ENCODE measurements around the gene GABRB1.

The GABRB1 gene

DNA sequence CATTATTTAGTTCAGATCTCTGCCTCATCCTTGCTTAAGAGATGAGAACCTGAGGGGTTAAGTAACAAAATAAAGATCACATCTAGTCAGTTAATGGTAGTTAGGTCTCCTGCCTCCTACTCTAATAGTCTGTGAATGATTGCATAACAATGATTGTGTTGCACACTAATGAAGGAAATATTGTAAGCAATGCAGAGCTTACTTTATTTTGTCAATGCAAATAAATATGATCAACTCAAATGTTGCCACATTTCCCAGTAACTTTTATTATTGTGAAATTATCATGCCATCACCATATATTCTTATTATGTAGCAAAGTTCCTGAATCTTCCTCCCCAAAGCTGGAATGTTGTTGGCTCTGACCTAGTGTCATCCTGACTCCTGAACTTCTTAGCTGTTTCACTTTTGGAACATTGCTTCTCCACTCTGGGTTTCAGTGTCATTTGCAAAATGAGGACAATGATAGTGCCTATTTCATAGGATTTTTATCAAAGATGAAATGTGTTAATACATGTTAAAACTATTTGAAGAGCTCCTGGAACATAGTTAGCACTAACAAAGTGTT lies 20.9 kb upstream of the GABRB1 start:
- Histone ChIP-seq H3F3A (ENCODE audit: insufficient read depth, low read length) (no peaks in the 10 kb centered on the region), H3K9me2 (ENCODE audit: low read depth, low read length) (no peaks in the 10 kb centered on the region), H3K4me1 (ENCODE audit: insufficient read depth, low read length, severe bottlenecking) (no peaks in the 10 kb centered on the region), H4K20me1 (ENCODE audit: insufficient read depth, low read length) (no peaks in the 10 kb centered on the region), H2AFZ (ENCODE audit: low read length) (no peak overlapping the region), H3K36me3 (ENCODE audit: insufficient read depth, low read length) (no peaks in the 10 kb centered on the region), H3K27me3 (ENCODE audit: insufficient read depth, low read length) (no peaks in the 10 kb centered on the region), H3K4me3 (ENCODE audit: low read depth, low read length, poor library complexity, severe bottlenecking) (no peak overlapping the region), H3K79me2 (ENCODE audit: insufficient read depth, low read length) (no peaks in the 10 kb centered on the region), H3K4me2 (ENCODE audit: low read length) (0 out of 2 replicates have a peak overlapping the region, but pooled peaks have one; percentile 15), H3K9ac (ENCODE audit: low read length) (no peak overlapping the region), H3K9me3 (ENCODE audit: low read length) (no peaks in the 10 kb centered on the region), H3K27ac (ENCODE audit: low read depth, low read length, poor library complexity, severe bottlenecking) (no peak overlapping the region)
- TF ChIP-seq EZH2 (IDR thresholded peaks at IDR 0.05; ENCODE audit: borderline replicate concordance, low read length): no peak
- TF ChIP-seq, protein P1, sequence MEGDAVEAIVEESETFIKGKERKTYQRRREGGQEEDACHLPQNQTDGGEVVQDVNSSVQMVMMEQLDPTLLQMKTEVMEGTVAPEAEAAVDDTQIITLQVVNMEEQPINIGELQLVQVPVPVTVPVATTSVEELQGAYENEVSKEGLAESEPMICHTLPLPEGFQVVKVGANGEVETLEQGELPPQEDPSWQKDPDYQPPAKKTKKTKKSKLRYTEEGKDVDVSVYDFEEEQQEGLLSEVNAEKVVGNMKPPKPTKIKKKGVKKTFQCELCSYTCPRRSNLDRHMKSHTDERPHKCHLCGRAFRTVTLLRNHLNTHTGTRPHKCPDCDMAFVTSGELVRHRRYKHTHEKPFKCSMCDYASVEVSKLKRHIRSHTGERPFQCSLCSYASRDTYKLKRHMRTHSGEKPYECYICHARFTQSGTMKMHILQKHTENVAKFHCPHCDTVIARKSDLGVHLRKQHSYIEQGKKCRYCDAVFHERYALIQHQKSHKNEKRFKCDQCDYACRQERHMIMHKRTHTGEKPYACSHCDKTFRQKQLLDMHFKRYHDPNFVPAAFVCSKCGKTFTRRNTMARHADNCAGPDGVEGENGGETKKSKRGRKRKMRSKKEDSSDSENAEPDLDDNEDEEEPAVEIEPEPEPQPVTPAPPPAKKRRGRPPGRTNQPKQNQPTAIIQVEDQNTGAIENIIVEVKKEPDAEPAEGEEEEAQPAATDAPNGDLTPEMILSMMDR (IDR thresholded peaks at IDR 0.05; ENCODE audit: low read length): no peak

DNA sequence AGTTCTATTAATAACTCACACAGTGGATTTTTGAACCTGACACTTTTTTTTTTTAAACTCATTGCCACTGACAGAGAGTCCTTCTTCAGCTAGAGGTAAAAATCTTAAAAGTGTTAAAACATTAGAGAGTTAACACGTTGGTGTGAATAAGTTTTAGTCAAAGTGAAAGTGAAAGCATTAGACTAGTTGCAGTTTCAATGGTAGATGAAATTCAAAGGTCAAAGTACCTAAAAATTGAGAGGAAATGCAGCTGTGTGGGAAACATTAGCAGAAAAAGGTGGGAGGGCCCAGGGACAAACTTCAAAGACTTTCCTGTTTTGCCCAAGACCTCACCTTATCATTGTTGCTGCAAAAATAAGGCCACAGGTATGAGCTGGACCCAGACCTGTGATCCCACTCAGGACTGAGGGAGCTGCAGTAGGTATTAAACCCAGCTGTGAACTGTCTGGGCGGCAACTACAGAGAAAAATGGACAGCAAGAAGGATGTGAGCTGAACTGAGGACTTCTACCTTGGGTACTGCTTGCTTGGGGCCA lies 20.4 kb upstream of the GABRB1 start:
- Histone ChIP-seq H3K9me2 (ENCODE audit: low read depth, low read length) (no peaks in the 10 kb centered on the region), H3K36me3 (ENCODE audit: insufficient read depth, low read length) (no peaks in the 10 kb centered on the region), H3K79me2 (ENCODE audit: insufficient read depth, low read length) (no peaks in the 10 kb centered on the region), H3K27me3 (ENCODE audit: insufficient read depth, low read length) (no peaks in the 10 kb centered on the region), H3K4me3 (ENCODE audit: low read depth, low read length, poor library complexity, severe bottlenecking) (no peak overlapping the region), H3K9ac (ENCODE audit: low read length) (no peak overlapping the region), H3K4me2 (ENCODE audit: low read length) (0 out of 2 replicates have a peak overlapping the region, but pooled peaks have one; percentile 15), H3K4me1 (ENCODE audit: insufficient read depth, low read length, severe bottlenecking) (no peaks in the 10 kb centered on the region), H4K20me1 (ENCODE audit: insufficient read depth, low read length) (no peaks in the 10 kb centered on the region), H2AFZ (ENCODE audit: low read length) (no peak overlapping the region), H3K9me3 (ENCODE audit: low read length) (no peaks in the 10 kb centered on the region), H3F3A (ENCODE audit: insufficient read depth, low read length) (no peaks in the 10 kb centered on the region), H3K27ac (ENCODE audit: low read depth, low read length, poor library complexity, severe bottlenecking) (no peak overlapping the region)
- TF ChIP-seq EZH2 (IDR thresholded peaks at IDR 0.05; ENCODE audit: borderline replicate concordance, low read length): no peak
- TF ChIP-seq, protein P1 (IDR thresholded peaks at IDR 0.05; ENCODE audit: low read length): no peak

DNA sequence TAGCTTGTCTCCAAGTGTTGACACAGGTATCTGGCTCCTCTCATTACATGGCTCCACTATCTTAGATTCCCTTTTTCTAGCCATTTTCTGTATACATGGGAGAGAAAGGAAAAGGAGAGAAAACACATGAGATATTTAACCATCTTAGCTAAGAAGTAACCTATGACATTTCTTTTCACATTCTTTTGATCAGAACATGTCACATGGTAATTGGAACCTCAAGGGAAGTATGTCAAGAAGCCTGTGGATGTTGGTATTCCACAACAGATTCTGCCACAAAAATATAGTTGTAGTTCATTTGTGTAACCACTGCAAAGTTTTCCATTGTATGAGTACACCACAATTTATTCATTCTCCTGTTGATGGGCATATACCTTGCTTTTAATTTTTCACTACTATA lies 18.7 kb upstream of the GABRB1 start:
- H3K9me2 ChIP-seq (ENCODE audit: low read depth, low read length): no peaks in the 10 kb centered on the region
- H3K4me3 ChIP-seq (ENCODE audit: low read depth, low read length, poor library complexity, severe bottlenecking): no peak overlapping the region
- no peak overlapping the region for H3K9ac ChIP-seq (ENCODE audit: low read length)
- no peaks in the 10 kb centered on the region for H3K4me1 ChIP-seq (ENCODE audit: insufficient read depth, low read length, severe bottlenecking)
- no peaks in the 10 kb centered on the region for H3F3A ChIP-seq (ENCODE audit: insufficient read depth, low read length)
- H3K36me3 ChIP-seq (ENCODE audit: insufficient read depth, low read length): no peaks in the 10 kb centered on the region
- H3K9me3 ChIP-seq (ENCODE audit: low read length): no peaks in the 10 kb centered on the region
- H3K4me2 ChIP-seq (ENCODE audit: low read length): no peak overlapping the region
- H3K27me3 ChIP-seq (ENCODE audit: insufficient read depth, low read length): no peaks in the 10 kb centered on the region
- TF ChIP-seq EZH2 (IDR thresholded peaks at IDR 0.05; ENCODE audit: borderline replicate concordance, low read length): no peak
- TF ChIP-seq, protein P1 (IDR thresholded peaks at IDR 0.05; ENCODE audit: low read length): no peak
- no peak overlapping the region for H3K27ac ChIP-seq (ENCODE audit: low read depth, low read length, poor library complexity, severe bottlenecking)
- H3K79me2 ChIP-seq (ENCODE audit: insufficient read depth, low read length): no peaks in the 10 kb centered on the region
- H4K20me1 ChIP-seq (ENCODE audit: insufficient read depth, low read length): no peaks in the 10 kb centered on the region
- no peak overlapping the region for H2AFZ ChIP-seq (ENCODE audit: low read length)
